HCT116 (cell line): ENCODE results near the gene CD7. TPM values are rescaled to one million over a fixed set of nuclear protein-coding genes. Genes with fewer than 3 reads are reported as not detected.
A peak's percentile ranks its signal among the peaks of the same experiment; 100 is the strongest.

Source experiments
- ATAC-seq: fragments of 200-7000 bp; cut with Tn5 transposase; 2 replicates; pipeline ENCODE4 v1.9.1; 2020; ENCODE audit warnings: mild to moderate bottlenecking, moderate library complexity
- BruUV-seq: library from RNA; stranded (reverse); fragments of 400-500 nt; replicated peaks from 2 replicates; lab custom pipeline; 2021; lab: Mats Ljungman, UMichigan
- CTCF ChIA-PET: fragments of 300-600 bp; sonication (Branson Sonifier 250); formaldehyde crosslinking; loops from one replicate; lab custom pipeline; 2021; ENCODE audit warnings: antibody characterized with exemption; lab: Charles Lee
- POLR2A ChIA-PET: fragments of 300-600, 350-600 bp; sonication (Branson Sonifier 250); formaldehyde crosslinking; loops from one replicate; lab custom pipeline; 2021; ENCODE audit warnings: antibody characterized with exemption; lab: Charles Lee
- RAD21 ChIA-PET, 2 experiments: fragments of 300-600 bp; sonication (Branson Sonifier 250); formaldehyde crosslinking; loops; one replicate each; lab custom pipeline; 2023; ENCODE audit warnings: low total read pairs in 2 of 2; ENCODE audit not compliant: uncharacterized antibody in 2 of 2, unreplicated experiment in 2 of 2, low non-redundant PET in 1 of 2; lab: Charles Lee
- DNase-seq: peaks from one replicate; pipeline ENCODE4 v3.0.0-alpha.2; 2010; ENCODE audit warnings: low read depth, low spot score
- H2AFZ ChIP-seq: fragments of 200-600 bp; shearing (Covaris generic), sonication (generic); 2 replicates; pipeline ENCODE4 v1.6.1; 2017; ENCODE audit warnings: low read depth, mixed run types, mixed read lengths, antibody characterized with exemption, low read length; ENCODE audit not compliant: poor library complexity, severe bottlenecking
- H3K27ac ChIP-seq: 2 replicates; pipeline ENCODE4 v1.5.1; 2012; ENCODE audit warnings: low read depth, low read length
- H3K27me3 ChIP-seq: fragments of 200-600 bp; sonication (generic); 2 replicates; pipeline ENCODE4 v1.6.1; 2016; ENCODE audit warnings: mixed run types, low read length, mixed read lengths; ENCODE audit not compliant: insufficient read depth
- H3K36me3 ChIP-seq, 2 experiments: fragments of 200-500 bp in 1 of 2; fragments of 200-600 bp in 1 of 2; sonication (Bioruptor generic) in 1 of 2; sonication (generic) in 1 of 2; 2 replicates each; pipeline versions ENCODE4 v1.5.1 to v1.6.1; 2014 to 2016; ENCODE audit warnings: low read length in 2 of 2, inconsistent platforms in 1 of 2, mixed read lengths in 1 of 2, mixed run types in 1 of 2; ENCODE audit not compliant: insufficient read depth in 2 of 2, control insufficient read depth in 1 of 2
- H3K4me1 ChIP-seq, 2 experiments: fragments of 200-600 bp in 1 of 2; sonication (generic) in 1 of 2; 2 replicates each; pipeline versions ENCODE4 v1.5.1 to v1.6.1; 2012 to 2017; ENCODE audit warnings: low read length in 2 of 2, inconsistent platforms in 1 of 2, mild to moderate bottlenecking in 1 of 2, mixed read lengths in 1 of 2, mixed run types in 1 of 2, moderate library complexity in 1 of 2; ENCODE audit not compliant: insufficient read depth in 2 of 2, control insufficient read depth in 1 of 2
- H3K4me2 ChIP-seq: fragments of 200-600 bp; sonication (generic); 2 replicates; pipeline ENCODE4 v1.6.1; 2017; ENCODE audit warnings: mixed run types, low read length, mixed read lengths
- H3K4me3 ChIP-seq, 2 experiments: fragments of 200-600 bp in 1 of 2; sonication (generic) in 1 of 2; replicated peaks in 1 of 2; 2 replicates each; pipeline ENCODE4 v1.5.1; 2011 to 2016; ENCODE audit warnings: low read length in 2 of 2, control low read depth in 1 of 2, low read depth in 1 of 2, mild to moderate bottlenecking in 1 of 2, mixed read lengths in 1 of 2, mixed run types in 1 of 2
- H3K79me2 ChIP-seq: fragments of 200-600 bp; sonication (generic); 2 replicates; pipeline ENCODE4 v1.6.1; 2017; ENCODE audit warnings: mild to moderate bottlenecking, mixed run types, low read length, moderate library complexity, mixed read lengths; ENCODE audit not compliant: insufficient read depth
- H3K9ac ChIP-seq: fragments of 200-600 bp; sonication (generic); 2 replicates; pipeline ENCODE4 v1.6.1; 2016; ENCODE audit warnings: low read length, mixed read lengths
- H3K9me2 ChIP-seq: fragments of 200-600 bp; sonication (generic), shearing (Covaris generic); 2 replicates; pipeline ENCODE4 v1.6.1; 2017; ENCODE audit warnings: mixed run types, mild to moderate bottlenecking, moderate library complexity; ENCODE audit not compliant: insufficient read depth
- H3K9me3 ChIP-seq, 2 experiments: fragments of 200-500 bp in 1 of 2; fragments of 200-600 bp in 1 of 2; sonication (Bioruptor generic) in 1 of 2; sonication (generic) in 1 of 2; 2 replicates each; pipeline ENCODE4 v1.6.1; 2014 to 2017; ENCODE audit warnings: low read length in 2 of 2, mixed read lengths in 2 of 2, inconsistent platforms in 1 of 2, low read depth in 1 of 2, mild to moderate bottlenecking in 1 of 2, mixed run types in 1 of 2, moderate library complexity in 1 of 2; ENCODE audit not compliant: control insufficient read depth in 1 of 2, insufficient read depth in 1 of 2
- H4K20me1 ChIP-seq: fragments of 200-600 bp; sonication (generic), shearing (Covaris generic); 2 replicates; pipeline ENCODE4 v1.6.1; 2017; ENCODE audit warnings: mixed run types, mild to moderate bottlenecking, moderate library complexity; ENCODE audit not compliant: insufficient read depth
- ATF3 ChIP-seq: IDR thresholded peaks from 2 replicates; pipeline ENCODE4 v1.6.1; 2012
- CEBPB ChIP-seq: IDR thresholded peaks from 2 replicates; pipeline ENCODE4 v1.6.1; 2012; ENCODE audit warnings: low read depth
- CTCF ChIP-seq, 3 experiments: fragments of 200-600 bp in 1 of 3; sonication (generic) in 1 of 3; IDR thresholded peaks in 2 of 3; conservative IDR thresholded peaks in 1 of 3; 2 replicates each; pipeline ENCODE4 v1.5.1; 2012 to 2017; ENCODE audit warnings: low read depth in 2 of 3, low read length in 2 of 3, antibody characterized with exemption in 1 of 3, borderline replicate concordance in 1 of 3, control low read depth in 1 of 3, mild to moderate bottlenecking in 1 of 3, mixed read lengths in 1 of 3, mixed run types in 1 of 3, moderate library complexity in 1 of 3; ENCODE audit not compliant: insufficient read depth in 1 of 3
- EGR1 ChIP-seq: IDR thresholded peaks from 2 replicates; pipeline ENCODE4 v1.6.1; 2012; ENCODE audit warnings: low read depth
- JUND ChIP-seq: IDR thresholded peaks from 2 replicates; pipeline ENCODE4 v1.6.1; 2012
- RAD21 ChIP-seq: IDR thresholded peaks from 2 replicates; pipeline ENCODE4 v1.6.1; 2012; ENCODE audit warnings: low read depth, mild to moderate bottlenecking
- SRF ChIP-seq: IDR thresholded peaks from 2 replicates; pipeline ENCODE4 v1.6.1; 2012; ENCODE audit warnings: low read depth
- TCF7L2 ChIP-seq: IDR thresholded peaks from 2 replicates; pipeline ENCODE4 v1.7.0; 2011; ENCODE audit warnings: borderline replicate concordance, inconsistent platforms; ENCODE audit not compliant: insufficient read depth, insufficient read length; ENCODE audit errors: extremely low read depth
- YY1 ChIP-seq: IDR thresholded peaks from 2 replicates; pipeline ENCODE4 v1.6.1; 2011; ENCODE audit warnings: low read length, low read depth, moderate library complexity, mild to moderate bottlenecking; ENCODE audit not compliant: insufficient replicate concordance; ENCODE audit errors: extremely low read depth
- intact Hi-C: fragments of 100-400 bp; cut with micrococcal nuclease; formaldehyde crosslinking; loops from 2 replicates; pipeline ENCODE4 v1.10.0; 2022
- total RNA-seq: library from RNA; stranded (reverse); gene quantifications from one replicate; pipeline ENCODE4 v1.2.1, GENCODE V29; 2021; ENCODE audit not compliant: unreplicated experiment

Gene CD7
- total RNA-seq, 1 experiment from 2014 or later = 0.61 TPM

GRCh38 chr17:82273327-82274133 is 43.9 kb downstream of the CD7 start, which contains the start of gene CSNK1D (continued):
- peak; percentile 89 for TF ChIP-seq TCF7L2
- peak; percentile 91 for TF ChIP-seq YY1
- no peak for TF ChIP-seq RAD21
- TF ChIP-seq, all 23 proteins: peak for 6

- DNase-seq (no peak), ATAC-seq (peak; percentile 30)
- intact Hi-C loops = no loop called here
- Histone ChIP-seq H3K9me3 (no peaks in the 10 kb centered on the region), H3K27me3 (no peaks in the 10 kb centered on the region), H3K27ac (peak overlapping the region; percentile 95), H3K79me2 (peaks cover 55% of the 10 kb centered on the region), H3K9ac (peak overlapping the region; percentile 91), H3K9me2 (no peaks in the 10 kb centered on the region), H3K4me1 (peaks cover 23 to 64% of the 10 kb centered on the region in 2 experiments), H3K4me3 (peak overlapping the region; percentile 77), H2AFZ (no peak overlapping the region), H3K36me3 (peaks cover 13 to 29% of the 10 kb centered on the region in 2 experiments), H4K20me1 (peaks cover 24% of the 10 kb centered on the region; the same call in 1 of the 2 replicates), H3K4me2 (peak overlapping the region; percentile 79)
- ChIA-PET RAD21 (interaction anchor here in 1 of 2 experiments (0.8 kb wide), 1 partner anchor 10 kb away, joined by 7 read pairs; no protein-coding TSS in a partner anchor), CTCF (no interaction called here), POLR2A (interaction anchor here (0.7 to 2.4 kb wide), 3 partner anchors 11 to 432 kb away, joined by 3 to 11 read pairs (median 3); no protein-coding TSS in a partner anchor)
- no peak for TF ChIP-seq RAD21
- no peak for TF ChIP-seq ATF3
- no peak for TF ChIP-seq CEBPB
- no peak for TF ChIP-seq CTCF (IDR thresholded peaks at IDR 0.05 in 2 of 3, conservative IDR thresholded peaks at IDR 0.05 in 1 of 3; ENCODE audit: borderline replicate concordance in 1 of 3, insufficient read depth in 1 of 3, low read depth in 2 of 3, low read length in 2 of 3)
- no peak for TF ChIP-seq SRF
- no peak for TF ChIP-seq EGR1
- no peak for TF ChIP-seq JUND
- TSS peak; percentile 37 for BruUV-seq
Measured at GRCh38 chr17:82272495-82273326, 44.7 kb downstream of the CD7 start.
